Suprapubic skin (tissue), 4 donors: ENCODE data around the gene LSG1. TPM values are rescaled to one million over a fixed set of nuclear protein-coding genes. Genes with fewer than 3 reads are reported as not detected.
A peak's percentile ranks its signal among the peaks of the same experiment; 100 is the strongest.

Experiments used
- DNase-seq, 2 donors: peaks; one replicate each; pipeline ENCODE4 v3.0.0-alpha.2; 2019; ENCODE audit warnings: low spot score in 2 of 2
- H3K27ac ChIP-seq: fragments of 200-600 bp; sonication (generic); one replicate; pipeline ENCODE4 v1.5.1; 2019
- H3K27me3 ChIP-seq: fragments of 200-600 bp; sonication (generic); one replicate; pipeline ENCODE4 v1.5.1; 2019
- H3K36me3 ChIP-seq: fragments of 200-600 bp; sonication (generic); one replicate; pipeline ENCODE4 v1.5.1; 2019
- H3K4me1 ChIP-seq: fragments of 200-600 bp; sonication (generic); one replicate; pipeline ENCODE4 v1.5.1; 2019
- H3K4me3 ChIP-seq: fragments of 200-600 bp; sonication (generic); one replicate; pipeline ENCODE4 v1.5.1; 2019; ENCODE audit warnings: mild to moderate bottlenecking
- H3K9me3 ChIP-seq: fragments of 200-600 bp; sonication (generic); one replicate; pipeline ENCODE4 v1.5.1; 2019
- EP300 ChIP-seq: sonication (generic); formaldehyde crosslinking; IDR thresholded peaks from one replicate; pipeline ENCODE4 v1.6.1; 2017; ENCODE audit warnings: antibody characterized with exemption
- POLR2A ChIP-seq, 2 donors: fragments of 450-650 bp; IDR thresholded peaks; one replicate each; pipeline ENCODE4 v1.6.1; 2017; ENCODE audit warnings: antibody characterized with exemption in 2 of 2, mild to moderate bottlenecking in 2 of 2, moderate library complexity in 2 of 2
- POLR2AphosphoS5 ChIP-seq, 3 donors: sonication (generic); formaldehyde crosslinking; IDR thresholded peaks; one replicate each; pipeline ENCODE4 v1.6.1; 2017; ENCODE audit warnings: antibody characterized with exemption in 3 of 3
- WGBS: methylation state at CpG from one replicate; pipeline ENCODE4 v1.1.5; 2018; 5-methylcytosine and 5-hydroxymethylcytosine counted together
- total RNA-seq, 4 donors: library from RNA; depleted of rRNA; stranded (reverse); fragments of >200 nt; gene quantifications; one replicate each; pipeline ENCODE4 v1.1.0, GENCODE V29; 2016
- TF ChIP-seq, protein P1 (sequence below), 2 donors: fragments of 200-600 bp in 1 of 2; fragments of 450-650 bp in 1 of 2; sonication (generic) in 1 of 2; IDR thresholded peaks; one replicate each; pipeline ENCODE4 v1.5.1; 2016 to 2019; ENCODE audit warnings: antibody characterized with exemption in 2 of 2, mild to moderate bottlenecking in 1 of 2, moderate library complexity in 1 of 2

The LSG1 gene
- total RNA-seq, 4 donors from 2014 or later, result 51.7 to 86.5 (median 56.6) TPM

DNA sequence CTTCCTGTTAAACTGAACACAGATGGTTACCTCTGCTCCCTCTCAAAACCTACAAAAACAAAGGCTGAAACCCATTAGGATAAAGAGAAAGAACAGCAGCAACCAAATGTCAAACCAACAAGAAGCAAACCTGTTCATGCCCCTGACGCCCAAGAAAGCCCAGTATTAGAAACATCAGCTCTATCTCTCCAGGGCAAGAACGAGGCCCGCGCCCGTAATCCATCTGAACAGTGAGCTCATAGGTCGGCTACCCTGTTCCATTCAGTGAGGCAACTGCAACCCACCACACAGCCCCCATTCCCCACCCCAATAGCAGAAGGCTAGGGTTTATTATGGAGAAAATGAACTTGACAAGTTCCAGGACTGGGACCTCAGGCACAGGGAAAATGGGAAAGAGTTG is 10.0 kb downstream of the LSG1 start:
- Histone ChIP-seq H3K4me3 (no peak overlapping the region), H3K4me1 (no peaks in the 10 kb centered on the region), H3K9me3 (no peaks in the 10 kb centered on the region), H3K27me3 (no peaks in the 10 kb centered on the region), H3K36me3 (peaks cover 84% of the 10 kb centered on the region), H3K27ac (no peak overlapping the region)
- DNase-seq, result no peak
- TF ChIP-seq POLR2A (IDR thresholded peaks at IDR 0.05) (no peak), EP300 (no peak), POLR2AphosphoS5 (IDR thresholded peaks at IDR 0.05) (no peak)
- TF ChIP-seq, protein P1, sequence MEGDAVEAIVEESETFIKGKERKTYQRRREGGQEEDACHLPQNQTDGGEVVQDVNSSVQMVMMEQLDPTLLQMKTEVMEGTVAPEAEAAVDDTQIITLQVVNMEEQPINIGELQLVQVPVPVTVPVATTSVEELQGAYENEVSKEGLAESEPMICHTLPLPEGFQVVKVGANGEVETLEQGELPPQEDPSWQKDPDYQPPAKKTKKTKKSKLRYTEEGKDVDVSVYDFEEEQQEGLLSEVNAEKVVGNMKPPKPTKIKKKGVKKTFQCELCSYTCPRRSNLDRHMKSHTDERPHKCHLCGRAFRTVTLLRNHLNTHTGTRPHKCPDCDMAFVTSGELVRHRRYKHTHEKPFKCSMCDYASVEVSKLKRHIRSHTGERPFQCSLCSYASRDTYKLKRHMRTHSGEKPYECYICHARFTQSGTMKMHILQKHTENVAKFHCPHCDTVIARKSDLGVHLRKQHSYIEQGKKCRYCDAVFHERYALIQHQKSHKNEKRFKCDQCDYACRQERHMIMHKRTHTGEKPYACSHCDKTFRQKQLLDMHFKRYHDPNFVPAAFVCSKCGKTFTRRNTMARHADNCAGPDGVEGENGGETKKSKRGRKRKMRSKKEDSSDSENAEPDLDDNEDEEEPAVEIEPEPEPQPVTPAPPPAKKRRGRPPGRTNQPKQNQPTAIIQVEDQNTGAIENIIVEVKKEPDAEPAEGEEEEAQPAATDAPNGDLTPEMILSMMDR (IDR thresholded peaks at IDR 0.05), result no peak
- 82% methylated on average over 6 of the region's 6 CpGs for WGBS

DNA sequence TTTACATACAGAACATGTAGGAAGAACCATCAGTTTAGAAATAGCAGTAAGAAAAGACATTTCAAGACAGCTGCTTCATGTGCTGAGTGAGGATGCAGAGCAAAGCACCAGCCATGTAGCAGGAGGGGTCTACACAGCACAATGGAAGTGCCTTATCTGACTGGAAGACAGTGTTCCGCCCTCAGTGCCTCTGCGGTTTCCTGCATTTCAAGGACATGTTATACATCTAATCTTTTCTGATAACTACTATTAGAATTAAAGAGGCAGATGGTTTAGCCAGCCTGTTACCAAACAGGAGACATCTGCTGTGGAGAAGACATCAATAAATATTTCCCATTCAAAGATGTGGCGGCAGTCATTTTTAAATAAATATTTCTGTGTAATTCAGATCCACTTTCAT is 10.6 kb downstream of the LSG1 start:
- Histone ChIP-seq H3K27ac (no peak overlapping the region), H3K4me1 (no peaks in the 10 kb centered on the region), H3K4me3 (no peak overlapping the region), H3K36me3 (peaks cover 80% of the 10 kb centered on the region), H3K27me3 (no peaks in the 10 kb centered on the region), H3K9me3 (no peaks in the 10 kb centered on the region)
- 79% methylated on average over 3 of the region's 3 CpGs for whole genome bisulfite sequencing
- TF ChIP-seq, protein P1 (IDR thresholded peaks at IDR 0.05), result no peak
- TF ChIP-seq POLR2A (IDR thresholded peaks at IDR 0.05), result no peak
- no peak for TF ChIP-seq POLR2AphosphoS5 (IDR thresholded peaks at IDR 0.05)
- DNase-seq, result no peak

DNA sequence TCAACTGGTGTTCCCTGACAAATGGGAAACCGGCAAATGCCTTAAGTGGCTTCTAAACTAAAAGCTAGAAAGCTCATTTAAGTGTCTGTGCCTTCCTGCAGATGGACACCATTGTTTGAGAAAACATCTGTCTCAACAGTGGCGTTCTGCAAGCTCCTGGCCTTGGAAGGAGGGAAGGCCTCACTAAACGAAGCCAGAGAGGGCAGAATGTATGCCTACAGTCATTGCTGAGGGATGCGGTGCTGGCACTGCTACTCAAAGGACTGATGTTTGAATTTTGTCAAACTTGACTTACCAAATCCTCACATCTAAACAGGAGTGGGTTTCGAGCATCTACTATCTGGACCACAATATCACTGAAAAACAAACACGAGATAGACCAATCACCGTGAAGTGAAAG is 12.2 kb downstream of the LSG1 start:
- Histone ChIP-seq H3K4me1 (no peaks in the 10 kb centered on the region), H3K27me3 (no peaks in the 10 kb centered on the region), H3K9me3 (no peaks in the 10 kb centered on the region), H3K36me3 (peaks cover 64% of the 10 kb centered on the region), H3K27ac (peak overlapping the region; percentile 22), H3K4me3 (no peak overlapping the region)
- DNase-seq, result no peak
- TF ChIP-seq POLR2AphosphoS5 (IDR thresholded peaks at IDR 0.05), result no peak
- TF ChIP-seq, protein P1 (IDR thresholded peaks at IDR 0.05), result no peak
- no peak for TF ChIP-seq EP300
- WGBS, result 85% methylated on average over 7 of the region's 7 CpGs

DNA sequence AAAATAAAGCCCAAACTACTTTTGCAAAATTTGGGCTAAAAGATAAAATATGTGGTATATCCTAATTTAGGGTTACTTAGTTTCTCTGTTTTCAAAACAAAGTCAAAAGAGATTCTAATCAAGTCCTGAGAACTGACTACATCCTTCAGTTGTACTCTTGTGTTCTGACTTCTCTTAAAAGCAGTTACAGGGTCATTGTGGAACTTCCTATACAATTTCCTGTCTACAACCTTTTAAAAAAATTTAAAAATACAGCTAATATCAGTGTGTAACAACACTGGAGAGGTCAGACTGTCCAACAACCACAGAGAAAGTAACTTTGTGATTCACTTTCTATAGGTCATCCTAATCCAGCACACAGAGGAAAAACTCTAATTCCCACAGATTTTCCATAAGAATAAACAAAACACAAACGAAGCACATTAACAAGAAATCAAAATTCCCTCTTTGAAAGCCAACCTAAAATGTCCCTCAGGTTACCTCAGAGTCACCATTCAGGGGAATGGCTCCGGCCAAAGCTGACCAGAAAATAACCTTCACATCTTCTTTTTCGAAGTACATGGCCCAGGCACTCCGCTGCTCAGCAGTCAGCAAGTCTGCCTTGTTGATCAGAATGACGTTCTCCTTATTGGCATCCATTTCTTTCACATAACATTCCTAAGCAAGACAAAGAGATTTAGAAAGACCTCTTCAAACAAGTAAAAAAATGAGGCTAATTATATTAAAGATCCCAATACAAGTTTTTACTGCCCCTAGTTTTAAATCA is 13.3 kb downstream of the LSG1 start:
- WGBS, result 76% methylated on average over 5 of the region's 5 CpGs
- H3K4me3 ChIP-seq, result no peak overlapping the region
- TF ChIP-seq POLR2AphosphoS5 (IDR thresholded peaks at IDR 0.05), result no peak
- TF ChIP-seq, protein P1 (IDR thresholded peaks at IDR 0.05), result no peak
- TF ChIP-seq POLR2A (IDR thresholded peaks at IDR 0.05), result no peak
- no peak for TF ChIP-seq EP300

DNA sequence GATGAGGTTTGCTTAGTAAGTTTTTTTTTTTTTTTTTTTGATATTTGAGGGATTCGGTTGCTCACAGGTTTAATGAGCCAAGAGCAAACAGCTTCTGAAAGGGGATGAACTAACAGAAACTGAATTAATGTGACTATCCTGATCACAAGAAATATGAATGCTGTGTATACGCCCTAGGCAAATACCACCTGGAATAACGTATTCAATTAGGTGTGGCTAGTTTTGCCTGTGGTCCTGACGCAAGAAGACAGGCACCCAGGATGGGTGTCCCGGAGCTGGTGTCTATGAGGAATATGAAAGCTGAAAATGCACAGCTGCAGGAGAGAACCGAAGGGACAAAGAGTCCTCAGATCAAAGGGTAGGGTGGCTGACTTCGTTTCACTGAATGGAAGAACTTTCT is 14.6 kb downstream of the LSG1 start:
- Histone ChIP-seq H3K9me3 (no peaks in the 10 kb centered on the region), H3K27me3 (no peaks in the 10 kb centered on the region), H3K4me1 (no peaks in the 10 kb centered on the region), H3K36me3 (peaks cover 64% of the 10 kb centered on the region), H3K4me3 (no peak overlapping the region), H3K27ac (no peak overlapping the region)
- DNase-seq, result no peak
- WGBS, result 78% methylated on average over 7 of the region's 7 CpGs
- TF ChIP-seq, protein P1 (IDR thresholded peaks at IDR 0.05), result no peak
- TF ChIP-seq POLR2AphosphoS5 (IDR thresholded peaks at IDR 0.05) (no peak), EP300 (no peak), POLR2A (IDR thresholded peaks at IDR 0.05) (no peak)

More for the DNA sequence above, 13.3 kb downstream of the LSG1 start:
- Histone ChIP-seq H3K9me3 (no peaks in the 10 kb centered on the region), H3K4me1 (no peaks in the 10 kb centered on the region), H3K36me3 (peaks cover 63% of the 10 kb centered on the region), H3K27me3 (no peaks in the 10 kb centered on the region), H3K27ac (no peak overlapping the region)
- no peak for DNase-seq
